ENCODE data around the gene EFNA1.

DNA sequence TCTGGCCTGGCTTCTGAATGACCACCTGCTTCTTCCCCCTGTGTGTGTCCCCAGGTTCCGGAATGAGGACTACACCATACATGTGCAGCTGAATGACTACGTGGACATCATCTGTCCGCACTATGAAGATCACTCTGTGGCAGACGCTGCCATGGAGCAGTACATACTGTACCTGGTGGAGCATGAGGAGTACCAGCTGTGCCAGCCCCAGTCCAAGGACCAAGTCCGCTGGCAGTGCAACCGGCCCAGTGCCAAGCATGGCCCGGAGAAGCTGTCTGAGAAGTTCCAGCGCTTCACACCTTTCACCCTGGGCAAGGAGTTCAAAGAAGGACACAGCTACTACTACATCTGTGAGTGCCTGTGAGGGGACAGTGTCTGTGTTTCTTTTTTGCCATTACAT is 3.6 kb downstream of the EFNA1 start:
- TF ChIP-seq EZH2 (IDR thresholded peaks at IDR 0.05): no peak
- TF ChIP-seq POLR2AphosphoS5 (IDR thresholded peaks at IDR 0.05; ENCODE audit: borderline replicate concordance, low read depth, low read length): no peak
- no peak for TF ChIP-seq FOXP2 (optimal IDR thresholded peaks at IDR 0.05; ENCODE audit: control extremely low read depth, extremely low read length, insufficient read depth)

Measured in SK-N-MC (cell line).